KMS-11 (cell line): ENCODE data around the gene TMPRSS4.

Experiments used
- H2AFZ ChIP-seq: fragments of 200-600 bp; sonication (generic); 2 replicates; pipeline ENCODE4 v1.6.1; 2016; ENCODE audit warnings: antibody characterized with exemption, mixed run types, low read depth
- H3K27ac ChIP-seq: fragments of 200-600 bp; sonication (generic); 2 replicates; pipeline ENCODE4 v1.6.1; 2016; ENCODE audit warnings: mild to moderate bottlenecking, mixed run types
- H3K27me3 ChIP-seq: fragments of 200-600 bp; sonication (generic); 2 replicates; pipeline ENCODE4 v1.6.1; 2017; ENCODE audit warnings: mild to moderate bottlenecking, low read depth, mixed run types, moderate library complexity; ENCODE audit not compliant: insufficient read depth
- H3K36me3 ChIP-seq: fragments of 200-600 bp; sonication (generic); 2 replicates; pipeline ENCODE4 v1.6.1; 2017; ENCODE audit warnings: mild to moderate bottlenecking, mixed run types; ENCODE audit not compliant: insufficient read depth
- H3K4me1 ChIP-seq: fragments of 200-600 bp; sonication (generic); 2 replicates; pipeline ENCODE4 v1.6.1; 2016; ENCODE audit warnings: mild to moderate bottlenecking, low read depth, mixed run types; ENCODE audit not compliant: poor library complexity, severe bottlenecking
- H3K4me2 ChIP-seq: fragments of 200-600 bp; sonication (generic); 2 replicates; pipeline ENCODE4 v1.7.0; 2016; ENCODE audit warnings: mild to moderate bottlenecking, mixed run types
- H3K4me3 ChIP-seq: fragments of 200-600 bp; sonication (generic); IDR thresholded peaks from 2 replicates; pipeline ENCODE4 v1.6.1; 2017; ENCODE audit warnings: low read depth, low read length, mixed read lengths; ENCODE audit not compliant: insufficient read depth
- H3K79me2 ChIP-seq: fragments of 200-600 bp; sonication (generic); 2 replicates; pipeline ENCODE4 v1.6.1; 2016; ENCODE audit warnings: low read depth, mixed run types; ENCODE audit not compliant: insufficient read depth
- H3K9ac ChIP-seq: fragments of 200-600 bp; sonication (generic); 2 replicates; pipeline ENCODE4 v1.6.1; 2016; ENCODE audit warnings: mild to moderate bottlenecking, mixed run types
- H4K20me1 ChIP-seq: fragments of 200-600 bp; sonication (generic); 2 replicates; pipeline ENCODE4 v1.6.1; 2016; ENCODE audit warnings: mild to moderate bottlenecking, mixed run types; ENCODE audit not compliant: insufficient read depth
- CTCF ChIP-seq: fragments of 200-600 bp; sonication (generic); conservative IDR thresholded peaks from 2 replicates; pipeline ENCODE4 v1.6.1; 2017; ENCODE audit warnings: low read depth, mild to moderate bottlenecking, antibody characterized with exemption, low read length, moderate library complexity, mixed read lengths

The TMPRSS4 gene

GRCh38 chr11:118142081-118142480 is 65.2 kb downstream of the TMPRSS4 start:
- TF ChIP-seq CTCF = no peak
- H3K27me3 ChIP-seq = peaks cover 2% of the 10 kb centered on the region; the same call in 1 of the 2 replicates
- no peak overlapping the region for H3K9ac ChIP-seq
- H2AFZ ChIP-seq = no peak overlapping the region
- H3K4me3 ChIP-seq = no peak overlapping the region
- H3K4me1 ChIP-seq = no peaks in the 10 kb centered on the region
- no peaks in the 10 kb centered on the region for H3K36me3 ChIP-seq
- H4K20me1 ChIP-seq = no peaks in the 10 kb centered on the region
- H3K27ac ChIP-seq = no peak overlapping the region
- no peak overlapping the region for H3K4me2 ChIP-seq
- H3K79me2 ChIP-seq = no peaks in the 10 kb centered on the region

- no peak overlapping the region for H3K9ac ChIP-seq
- no peaks in the 10 kb centered on the region for H4K20me1 ChIP-seq
- H3K4me1 ChIP-seq = no peaks in the 10 kb centered on the region
- H3K36me3 ChIP-seq = no peaks in the 10 kb centered on the region
- H3K27me3 ChIP-seq = peaks cover 2% of the 10 kb centered on the region; the same call in 1 of the 2 replicates
- no peaks in the 10 kb centered on the region for H3K79me2 ChIP-seq
- TF ChIP-seq CTCF = no peak
- H3K27ac ChIP-seq = no peak overlapping the region
- H3K4me2 ChIP-seq = no peak overlapping the region
- H3K4me3 ChIP-seq = no peak overlapping the region
- no peak overlapping the region for H2AFZ ChIP-seq
These were observed 65.9 kb downstream of the TMPRSS4 start for GRCh38 chr11:118142809-118143208.

- H4K20me1 ChIP-seq = no peaks in the 10 kb centered on the region
- no peaks in the 10 kb centered on the region for H3K4me1 ChIP-seq
- H3K36me3 ChIP-seq = no peaks in the 10 kb centered on the region
- peaks cover 2% of the 10 kb centered on the region; the same call in 1 of the 2 replicates for H3K27me3 ChIP-seq
- no peak overlapping the region for H3K9ac ChIP-seq
- H3K27ac ChIP-seq = no peak overlapping the region
- TF ChIP-seq CTCF = no peak
- H3K79me2 ChIP-seq = no peaks in the 10 kb centered on the region
- no peak overlapping the region for H3K4me3 ChIP-seq
- no peak overlapping the region for H2AFZ ChIP-seq
- H3K4me2 ChIP-seq = no peak overlapping the region
These were observed 66.8 kb downstream of the TMPRSS4 start for GRCh38 chr11:118143661-118144185.

- no peak overlapping the region for H3K9ac ChIP-seq
- H3K27ac ChIP-seq = no peak overlapping the region
- no peak overlapping the region for H2AFZ ChIP-seq
- H4K20me1 ChIP-seq = no peaks in the 10 kb centered on the region
- H3K4me1 ChIP-seq = no peaks in the 10 kb centered on the region
- no peak overlapping the region for H3K4me3 ChIP-seq
- no peak overlapping the region; the same call in 1 of the 2 replicates for H3K4me2 ChIP-seq
- H3K36me3 ChIP-seq = no peaks in the 10 kb centered on the region
- peaks cover 2% of the 10 kb centered on the region; the same call in 1 of the 2 replicates for H3K27me3 ChIP-seq
- TF ChIP-seq CTCF = no peak
- H3K79me2 ChIP-seq = no peaks in the 10 kb centered on the region
These were observed 67.7 kb downstream of the TMPRSS4 start for GRCh38 chr11:118144301-118145268.
